ENCODE results near the gene MKRN1. TPM values are rescaled to one million over a fixed set of nuclear protein-coding genes. Genes with fewer than 3 reads are reported as not detected.

The MKRN1 gene
- total RNA-seq (2014; rRNA removed; shearing (Covaris generic)) (68.8 and 72.7 TPM in 2 replicates), polyA plus RNA-seq (2016; fragmentation: Nextera tagmentation; extraction: Ambion mirVana) (71.5 and 71.7 TPM in 2 replicates)

- no peaks in the 10 kb centered on the region for H3K9me3 ChIP-seq (ENCODE audit: low read depth)
- peak within 1 kb of the TSS; percentile 97 for H3K9ac ChIP-seq
- peak within 1 kb of the TSS; percentile 75 for H3K27ac ChIP-seq
- peak within 1 kb of the TSS; percentile 89 for H2AFZ ChIP-seq
- H3K4me2 ChIP-seq (ENCODE audit: unreplicated experiment): peak within 1 kb of the TSS; percentile 90
- WGBS, 2 experiments (ENCODE audit: low coverage in 1 of 2, low lambda C conversion rate in 2 of 2, missing lambda C conversion rate in 2 of 2): 1 to 2% methylated on average over 31 to 33 of the region's 71 CpGs
- H3K4me1 ChIP-seq (ENCODE audit: insufficient read depth): peaks cover 9% of the 10 kb centered on the region; the same call in 1 of the 2 replicates
- peak within 1 kb of the TSS; percentile 94 for H3K4me3 ChIP-seq
- H4K20me1 ChIP-seq (ENCODE audit: insufficient read depth): peaks cover 14% of the 10 kb centered on the region; the same call in 1 of the 2 replicates
- H3K79me2 ChIP-seq (ENCODE audit: insufficient read depth): peaks cover 45% of the 10 kb centered on the region
- 0 out of 2 replicates have a peak, but pooled peaks cover 6% of the 10 kb centered on the region for H3F3A ChIP-seq (ENCODE audit: insufficient read depth)
- no peaks in the 10 kb centered on the region for H3K36me3 ChIP-seq (ENCODE audit: low read depth)
- no peaks in the 10 kb centered on the region for H3K9me2 ChIP-seq (ENCODE audit: insufficient read depth)
- no peak for TF ChIP-seq EZH2phosphoT487 (IDR thresholded peaks at IDR 0.05; ENCODE audit: insufficient read depth, low read depth)
- no peak for TF ChIP-seq EZH2 (IDR thresholded peaks at IDR 0.05; ENCODE audit: insufficient read depth, poor library complexity, severe bottlenecking)
- DNase-seq: peak; percentile 97
- in situ Hi-C loops (cut with MboI): no loop called here
- H3K27me3 ChIP-seq (replicated peaks; ENCODE audit: insufficient read depth): no peaks in the 10 kb centered on the region
These were observed at the start of gene MKRN1 for GRCh38 chr7:140479062-140479738. TSS of gene MKRN1 (minus strand) at chr7:140479505. CDS start at chr7:140479344, 161 bp downstream.

GRCh38 chr7:140526787-140527664 is 47.7 kb upstream of the MKRN1 start:
- in situ Hi-C loops (cut with MboI): loop anchor here (10.0 kb wide), 1 partner anchor 108 kb away; no protein-coding TSS in a partner anchor
- H3K9me3 ChIP-seq (ENCODE audit: low read depth): no peaks in the 10 kb centered on the region

GRCh38 chr7:140526214-140526613 is 46.9 kb upstream of the MKRN1 start:
- Histone ChIP-seq H3K9me3 (ENCODE audit: low read depth) (no peaks in the 10 kb centered on the region), H3K9ac (no peak overlapping the region), H4K20me1 (ENCODE audit: insufficient read depth) (no peaks in the 10 kb centered on the region), H3K4me1 (ENCODE audit: insufficient read depth) (peaks cover 14% of the 10 kb centered on the region; the same call in 1 of the 2 replicates), H3K4me3 (no peak overlapping the region), H3K27me3 (replicated peaks; ENCODE audit: insufficient read depth) (no peaks in the 10 kb centered on the region), H3K9me2 (ENCODE audit: insufficient read depth) (no peaks in the 10 kb centered on the region), H2AFZ (no peak overlapping the region), H3K27ac (no peak overlapping the region), H3K36me3 (ENCODE audit: low read depth) (no peaks in the 10 kb centered on the region), H3K4me2 (ENCODE audit: unreplicated experiment) (no peak overlapping the region), H3F3A (ENCODE audit: insufficient read depth) (no peaks in the 10 kb centered on the region), H3K79me2 (ENCODE audit: insufficient read depth) (no peaks in the 10 kb centered on the region)
- 89 to 92% methylated on average over 9 of the region's 9 CpGs for WGBS, 2 experiments (ENCODE audit: low coverage in 1 of 2, low lambda C conversion rate in 2 of 2, missing lambda C conversion rate in 2 of 2)
- TF ChIP-seq EZH2 (IDR thresholded peaks at IDR 0.05; ENCODE audit: insufficient read depth, poor library complexity, severe bottlenecking) (no peak), EZH2phosphoT487 (IDR thresholded peaks at IDR 0.05; ENCODE audit: insufficient read depth, low read depth) (no peak)
- in situ Hi-C loops (cut with MboI): loop anchor here (10.0 kb wide), 1 partner anchor 109 kb away; no protein-coding TSS in a partner anchor
- DNase-seq: no peak

More at GRCh38 chr7:140526787-140527664, 47.7 kb upstream of the MKRN1 start:
- DNase-seq: no peak
- H3K27me3 ChIP-seq (replicated peaks; ENCODE audit: insufficient read depth): no peaks in the 10 kb centered on the region
- H3F3A ChIP-seq (ENCODE audit: insufficient read depth): no peaks in the 10 kb centered on the region
- H3K4me1 ChIP-seq (ENCODE audit: insufficient read depth): peaks cover 14% of the 10 kb centered on the region; the same call in 1 of the 2 replicates
- H3K79me2 ChIP-seq (ENCODE audit: insufficient read depth): no peaks in the 10 kb centered on the region
- H3K36me3 ChIP-seq (ENCODE audit: low read depth): no peaks in the 10 kb centered on the region
- H3K9me2 ChIP-seq (ENCODE audit: insufficient read depth): no peaks in the 10 kb centered on the region
- no peaks in the 10 kb centered on the region for H4K20me1 ChIP-seq (ENCODE audit: insufficient read depth)
- 84 to 86% methylated on average over 31 of the region's 31 CpGs for WGBS, 2 experiments (ENCODE audit: low coverage in 1 of 2, low lambda C conversion rate in 2 of 2, missing lambda C conversion rate in 2 of 2)
- no peak overlapping the region for H3K27ac ChIP-seq
- no peak overlapping the region for H2AFZ ChIP-seq
- H3K4me3 ChIP-seq: no peak overlapping the region
- no peak overlapping the region for H3K4me2 ChIP-seq (ENCODE audit: unreplicated experiment)
- no peak overlapping the region for H3K9ac ChIP-seq
- TF ChIP-seq EZH2 (IDR thresholded peaks at IDR 0.05; ENCODE audit: insufficient read depth, poor library complexity, severe bottlenecking) (no peak), EZH2phosphoT487 (IDR thresholded peaks at IDR 0.05; ENCODE audit: insufficient read depth, low read depth) (no peak)

GRCh38 chr7:140525743-140526142 is 46.4 kb upstream of the MKRN1 start:
- Histone ChIP-seq H3F3A (ENCODE audit: insufficient read depth) (no peaks in the 10 kb centered on the region), H3K4me2 (ENCODE audit: unreplicated experiment) (no peak overlapping the region), H3K27ac (no peak overlapping the region), H3K79me2 (ENCODE audit: insufficient read depth) (no peaks in the 10 kb centered on the region), H3K9me2 (ENCODE audit: insufficient read depth) (no peaks in the 10 kb centered on the region), H2AFZ (no peak overlapping the region), H3K9ac (no peak overlapping the region), H3K36me3 (ENCODE audit: low read depth) (no peaks in the 10 kb centered on the region), H4K20me1 (ENCODE audit: insufficient read depth) (no peaks in the 10 kb centered on the region), H3K9me3 (ENCODE audit: low read depth) (no peaks in the 10 kb centered on the region), H3K4me1 (ENCODE audit: insufficient read depth) (peaks cover 14% of the 10 kb centered on the region; the same call in 1 of the 2 replicates), H3K27me3 (replicated peaks; ENCODE audit: insufficient read depth) (no peaks in the 10 kb centered on the region), H3K4me3 (no peak overlapping the region)
- peak; percentile 60 for DNase-seq
- 40 to 46% methylated on average over 10 of the region's 10 CpGs for WGBS, 2 experiments (ENCODE audit: low coverage in 1 of 2, low lambda C conversion rate in 2 of 2, missing lambda C conversion rate in 2 of 2)
- in situ Hi-C loops (cut with MboI): loop anchor here (10.0 kb wide), 1 partner anchor 109 kb away; no protein-coding TSS in a partner anchor
- TF ChIP-seq EZH2 (IDR thresholded peaks at IDR 0.05; ENCODE audit: insufficient read depth, poor library complexity, severe bottlenecking): no peak
- TF ChIP-seq EZH2phosphoT487 (IDR thresholded peaks at IDR 0.05; ENCODE audit: insufficient read depth, low read depth): 0 out of 2 replicates have a peak, but pooled peaks have one; percentile 55

Measured in GM23248 (cell line).